ES-I3 (cell line): Measurements from ENCODE around the gene MTCH1.
"Not testable (repeated sequence)": the region's sequence is repeated elsewhere in the genome, so short reads cannot be mapped to it uniquely, and the experiment has no call there.

ENCODE experiments used
- H3K36me3 ChIP-seq: 2 replicates; pipeline ENCODE4 v1.6.1; 2013; ENCODE audit warnings: mild to moderate bottlenecking, low read length, control low read depth, moderate library complexity; ENCODE audit not compliant: insufficient read depth
- H3K4me1 ChIP-seq: 2 replicates; pipeline ENCODE4 v1.6.1; 2013; ENCODE audit warnings: mild to moderate bottlenecking, control low read depth, low read length; ENCODE audit not compliant: insufficient read depth
- H3K9ac ChIP-seq: 2 replicates; pipeline ENCODE4 v1.6.1; 2013; ENCODE audit warnings: low read depth, mild to moderate bottlenecking, low read length, moderate library complexity
- H3K9me3 ChIP-seq: 2 replicates; pipeline ENCODE4 v1.6.1; 2013; ENCODE audit warnings: mild to moderate bottlenecking, low read length, moderate library complexity; ENCODE audit not compliant: control insufficient read depth, insufficient read depth

The MTCH1 gene

DNA sequence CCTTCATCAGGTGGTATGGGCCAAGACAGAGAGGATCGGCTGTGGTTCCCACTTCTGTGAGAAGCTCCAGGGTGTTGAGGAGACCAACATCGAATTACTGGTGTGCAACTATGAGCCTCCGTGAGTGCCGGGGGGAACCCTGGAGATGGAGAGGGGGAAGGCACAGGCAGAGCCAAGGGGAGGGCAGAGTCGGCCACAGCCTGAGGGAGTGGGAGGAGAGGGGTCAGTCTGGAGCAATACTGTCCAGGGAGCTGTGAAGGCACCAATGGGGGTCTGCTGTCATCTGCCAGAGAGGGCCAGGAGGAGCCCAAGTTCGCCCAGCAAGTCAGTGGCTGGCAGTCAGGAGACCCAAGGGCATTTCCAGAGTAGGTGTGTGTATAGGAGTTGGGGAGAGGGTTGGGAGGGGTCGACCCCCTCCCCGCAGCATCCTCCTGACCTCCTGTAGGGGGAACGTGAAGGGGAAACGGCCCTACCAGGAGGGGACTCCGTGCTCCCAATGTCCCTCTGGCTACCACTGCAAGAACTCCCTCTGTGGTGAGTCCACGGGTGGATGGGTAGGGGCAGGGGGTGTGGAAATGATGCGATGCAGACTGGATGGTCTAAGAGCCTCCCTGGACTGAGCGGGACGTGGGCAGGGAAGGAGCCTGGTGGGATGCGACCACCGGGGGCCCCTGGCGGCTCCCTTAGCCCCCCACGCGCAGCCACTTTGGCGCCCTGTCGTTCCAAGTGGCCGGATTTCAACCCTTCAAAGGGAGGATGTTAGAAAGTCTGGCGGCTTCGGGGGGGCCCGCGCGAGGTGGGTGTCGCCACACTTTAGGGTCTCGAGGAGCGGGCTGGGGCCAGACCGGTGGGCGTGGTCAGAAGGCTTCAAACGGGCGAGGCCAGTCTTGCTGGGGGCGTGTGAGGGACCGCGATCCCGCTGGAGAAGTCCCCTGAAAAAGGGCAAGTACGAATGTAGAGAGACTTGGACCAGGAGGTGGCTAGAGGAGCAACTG is 24.3 kb downstream of the MTCH1 start:
- Histone ChIP-seq H3K9ac (no peak overlapping the region), H3K9me3 (no peaks in the 10 kb centered on the region), H3K36me3 (no peaks in the 10 kb centered on the region), H3K4me1 (peaks cover 15% of the 10 kb centered on the region)

DNA sequence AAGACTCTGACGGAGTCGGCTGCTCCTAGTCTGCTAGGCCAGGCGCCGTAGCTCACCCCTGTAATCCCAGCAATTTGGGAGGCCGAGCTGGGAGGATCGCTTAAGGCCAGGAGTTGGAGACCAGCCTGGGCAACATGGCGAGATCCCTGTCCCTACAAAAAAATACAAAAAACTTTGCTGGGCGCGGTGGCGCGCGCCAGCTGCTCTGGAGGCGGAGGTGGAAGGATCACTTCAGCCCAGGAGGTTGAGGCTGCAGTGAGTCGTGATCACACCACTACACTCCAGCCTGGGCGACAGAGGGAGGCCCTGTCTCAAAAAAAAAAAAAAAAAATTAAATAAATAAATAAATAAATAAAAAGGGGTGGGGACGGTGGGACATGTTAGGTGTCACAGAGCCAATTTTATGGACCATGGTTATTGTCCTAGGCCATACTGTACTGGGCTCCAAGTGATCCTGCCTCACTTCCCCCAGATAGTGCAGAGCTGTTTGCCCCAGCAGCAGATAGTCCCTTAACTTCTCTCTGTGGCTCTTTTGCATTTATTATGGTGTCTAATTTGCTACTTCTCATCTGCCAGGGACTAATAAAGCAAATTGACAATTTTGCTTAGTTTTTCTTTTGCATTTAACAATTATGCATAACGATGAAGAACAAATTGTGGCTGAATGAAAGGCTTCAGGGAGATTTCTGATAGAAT is 26.3 kb downstream of the MTCH1 start:
- Histone ChIP-seq H3K36me3 (no peaks in the 10 kb centered on the region), H3K9ac (no peak overlapping the region), H3K9me3 (no peaks in the 10 kb centered on the region), H3K4me1 (peaks cover 15% of the 10 kb centered on the region)

DNA sequence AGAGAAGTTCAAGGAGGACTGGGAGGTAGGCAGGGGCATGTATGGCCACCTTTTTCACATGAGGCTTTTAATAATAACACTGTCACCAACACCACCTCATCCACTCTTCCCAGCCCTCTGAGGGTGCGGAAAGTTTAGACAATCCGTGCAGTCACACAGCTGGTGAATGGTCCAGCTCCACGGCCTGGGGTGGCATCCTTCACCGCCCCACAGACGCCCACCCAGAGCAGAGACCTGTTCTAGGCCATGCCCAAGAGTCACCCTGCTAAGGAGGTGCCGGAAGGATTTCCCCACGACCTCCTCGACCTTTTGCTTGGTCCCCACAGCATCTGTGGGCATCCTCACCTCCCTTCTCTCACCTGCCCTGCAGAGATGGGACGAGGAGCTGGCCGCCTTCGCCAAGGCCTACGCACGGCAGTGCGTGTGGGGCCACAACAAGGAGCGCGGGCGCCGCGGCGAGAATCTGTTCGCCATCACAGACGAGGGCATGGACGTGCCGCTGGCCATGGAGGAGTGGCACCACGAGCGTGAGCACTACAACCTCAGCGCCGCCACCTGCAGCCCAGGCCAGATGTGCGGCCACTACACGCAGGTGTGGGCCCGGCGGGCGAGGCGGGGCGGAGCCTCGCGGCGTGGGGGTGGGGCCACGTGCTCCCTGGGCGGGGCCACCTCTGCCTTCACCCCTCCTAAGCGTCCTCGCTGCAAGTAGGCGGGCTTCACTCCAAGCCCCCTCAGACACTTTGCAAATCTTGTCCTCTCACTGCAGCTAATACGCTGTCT is 27.0 kb downstream of the MTCH1 start:
- Histone ChIP-seq H3K36me3 (no peaks in the 10 kb centered on the region), H3K9ac (no peak overlapping the region), H3K9me3 (no peaks in the 10 kb centered on the region), H3K4me1 (peaks cover 10% of the 10 kb centered on the region)

DNA sequence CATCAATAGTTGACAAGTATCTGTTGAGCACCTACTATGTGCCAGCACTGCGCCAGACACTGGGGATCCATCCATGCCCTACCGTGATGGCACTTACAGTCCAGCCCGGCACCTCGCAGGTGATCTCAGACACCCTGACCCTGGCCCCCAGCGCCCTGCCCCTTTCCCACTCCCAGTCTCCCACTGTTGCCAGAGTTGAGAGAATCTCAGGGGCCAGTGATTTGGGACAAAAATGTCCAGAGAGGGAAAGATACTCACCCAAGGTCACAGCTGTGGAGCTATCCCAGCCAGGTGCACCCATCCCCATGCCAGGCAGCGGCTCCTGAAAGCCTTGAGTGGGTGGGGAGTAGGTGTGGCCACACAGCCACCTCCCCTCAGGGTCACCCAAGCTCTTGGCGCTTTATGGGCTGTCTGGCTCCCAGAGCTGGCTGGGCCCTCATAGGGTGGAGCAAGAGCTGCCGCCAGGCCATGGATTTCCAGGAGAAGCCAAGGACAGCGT is 28.2 kb downstream of the MTCH1 start:
- H3K9me3 ChIP-seq, result no peaks in the 10 kb centered on the region
- H3K4me1 ChIP-seq, result peaks cover 8% of the 10 kb centered on the region
- H3K36me3 ChIP-seq, result no peaks in the 10 kb centered on the region
- H3K9ac ChIP-seq, result no peak overlapping the region

DNA sequence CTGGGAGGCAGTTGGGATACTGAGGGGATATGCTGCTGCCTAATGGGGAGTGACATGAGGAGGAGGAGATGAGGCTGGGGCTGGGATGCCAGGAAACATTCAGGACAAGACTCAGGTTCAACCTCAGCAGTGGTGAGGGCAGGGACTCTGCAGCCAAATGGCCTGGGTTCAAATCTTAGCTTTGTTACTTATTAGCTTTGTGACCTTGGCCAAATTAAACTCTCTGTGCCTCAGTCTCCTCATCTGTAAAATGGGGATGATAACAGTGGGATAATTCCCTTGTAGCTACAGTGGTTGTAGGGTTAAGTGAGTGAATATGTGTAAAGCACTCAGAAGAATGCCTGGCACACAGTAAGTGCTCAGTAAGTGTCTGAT is 29.6 kb downstream of the MTCH1 start:
- Histone ChIP-seq H3K4me1 (peaks cover 8% of the 10 kb centered on the region), H3K36me3 (no peaks in the 10 kb centered on the region), H3K9me3 (no peaks in the 10 kb centered on the region), H3K9ac (no peak overlapping the region)

DNA sequence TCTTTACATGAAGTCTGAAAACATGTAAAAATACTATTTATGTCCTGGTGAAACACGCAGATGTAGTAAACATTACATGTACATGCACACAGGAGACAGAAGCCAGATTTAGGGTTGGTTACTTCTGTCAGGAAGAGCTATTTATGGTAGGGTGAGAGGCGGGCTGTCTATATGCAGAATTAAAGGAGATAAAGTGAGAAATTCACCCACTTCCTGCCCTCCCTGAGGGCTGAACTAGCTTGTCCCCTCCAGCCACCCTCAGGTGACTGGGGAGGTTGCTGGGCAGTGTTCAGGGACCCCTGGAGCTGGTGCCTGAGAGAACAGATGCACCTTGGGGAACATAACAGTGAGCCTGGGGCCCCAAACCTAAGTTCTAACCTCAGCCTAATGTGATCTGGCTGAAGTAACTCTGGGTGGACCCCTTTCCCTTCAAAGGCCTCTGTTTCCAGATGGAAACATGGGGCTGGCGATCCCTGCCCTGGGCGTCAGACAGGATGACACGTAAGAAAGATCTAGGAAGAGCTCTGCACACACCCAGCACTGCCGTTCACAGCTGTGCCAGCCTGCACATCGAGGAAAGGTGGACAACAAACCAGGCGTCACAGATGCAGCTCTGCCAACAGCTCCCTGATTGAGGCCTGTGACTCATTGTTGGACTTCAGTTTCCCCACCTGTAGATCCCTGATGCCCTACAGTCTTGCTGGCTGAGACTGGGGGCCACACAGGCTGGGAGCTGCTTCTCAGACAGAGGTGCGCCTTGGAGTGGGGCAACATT is 30.1 kb downstream of the MTCH1 start:
- H3K4me1 ChIP-seq, result peaks cover 8% of the 10 kb centered on the region
- H3K36me3 ChIP-seq, result no peaks in the 10 kb centered on the region
- no peak overlapping the region for H3K9ac ChIP-seq
- H3K9me3 ChIP-seq, result no peaks in the 10 kb centered on the region

DNA sequence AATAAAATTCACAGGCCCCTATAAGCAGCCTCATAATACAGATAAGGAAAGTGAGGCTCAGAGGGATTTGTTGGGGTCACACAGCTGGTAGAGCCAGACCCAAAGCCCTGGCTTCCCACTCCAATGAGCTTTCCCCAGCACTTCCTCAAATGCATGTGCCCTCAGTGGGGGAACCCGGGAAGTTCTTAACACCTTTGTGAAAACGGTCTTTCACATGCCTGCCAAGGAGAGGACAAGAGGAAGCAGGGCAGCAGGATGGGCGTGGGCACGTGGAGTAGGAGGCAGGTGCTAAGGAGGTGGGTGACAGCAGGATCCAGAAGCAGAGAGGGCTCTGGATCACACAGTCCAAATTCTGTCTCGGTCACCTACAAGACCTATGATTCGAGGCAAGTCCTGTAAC is 30.9 kb downstream of the MTCH1 start:
- H3K9me3 ChIP-seq, result no peaks in the 10 kb centered on the region
- H3K36me3 ChIP-seq, result no peaks in the 10 kb centered on the region
- H3K4me1 ChIP-seq, result peaks cover 6% of the 10 kb centered on the region
- no peak overlapping the region for H3K9ac ChIP-seq

DNA sequence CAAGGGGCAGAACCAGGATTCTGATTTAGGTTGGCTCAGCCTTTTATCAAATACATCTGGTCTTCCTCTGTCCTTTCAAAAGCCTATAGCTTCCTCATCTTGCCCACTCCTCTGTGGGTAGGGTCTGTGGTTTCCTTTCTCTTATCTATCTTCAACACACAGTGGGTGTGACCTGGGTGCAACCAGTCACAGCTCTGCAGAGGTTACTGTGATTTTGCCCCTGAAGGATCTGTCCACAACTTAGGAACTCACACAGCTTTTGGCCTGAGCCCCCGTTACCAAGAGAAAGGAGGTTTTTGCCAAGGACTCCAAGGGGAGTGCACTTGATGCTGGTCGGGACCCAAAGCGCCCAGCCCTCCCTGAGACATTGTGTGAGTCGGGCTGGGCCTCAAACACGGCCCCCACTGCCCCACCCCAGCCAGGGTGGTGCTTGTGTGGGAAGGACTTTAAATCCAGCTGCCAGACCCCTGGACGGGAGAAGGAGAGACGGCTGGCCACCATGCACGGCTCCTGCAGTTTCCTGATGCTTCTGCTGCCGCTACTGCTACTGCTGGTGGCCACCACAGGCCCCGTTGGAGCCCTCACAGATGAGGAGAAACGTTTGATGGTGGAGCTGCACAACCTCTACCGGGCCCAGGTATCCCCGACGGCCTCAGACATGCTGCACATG is 31.6 kb downstream of the MTCH1 start, which contains the start of gene PI16:
Gene PI16 (plus strand): TSS at position 477 of the 670 bp plus-strand sequence. CDS start 23 bp downstream, at position 500.
- Histone ChIP-seq H3K9ac (no peak within 1 kb of the TSS), H3K9me3 (no peaks in the 10 kb centered on the region), H3K36me3 (no peaks in the 10 kb centered on the region), H3K4me1 (peaks cover 14% of the 10 kb centered on the region)

DNA sequence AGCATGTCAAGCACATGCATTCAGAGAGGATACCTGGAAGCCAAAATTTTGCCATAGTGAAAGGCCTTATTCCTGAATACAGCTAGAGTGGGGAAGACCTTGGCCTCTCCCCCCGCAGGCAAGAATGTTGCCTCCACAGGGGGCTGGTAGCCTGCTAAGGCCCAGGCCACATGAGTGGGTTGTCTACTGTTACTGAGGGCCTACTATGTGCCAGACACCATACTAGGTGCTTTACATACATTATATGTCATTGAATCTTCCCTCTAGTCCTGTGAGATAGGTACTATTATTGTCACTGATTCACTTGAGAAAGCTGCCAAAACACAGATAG is 32.1 kb downstream of the MTCH1 start:
- H3K9me3 ChIP-seq, result no peaks in the 10 kb centered on the region
- peaks cover 15% of the 10 kb centered on the region for H3K4me1 ChIP-seq
- H3K36me3 ChIP-seq, result no peaks in the 10 kb centered on the region
- H3K9ac ChIP-seq, result no peak overlapping the region

DNA sequence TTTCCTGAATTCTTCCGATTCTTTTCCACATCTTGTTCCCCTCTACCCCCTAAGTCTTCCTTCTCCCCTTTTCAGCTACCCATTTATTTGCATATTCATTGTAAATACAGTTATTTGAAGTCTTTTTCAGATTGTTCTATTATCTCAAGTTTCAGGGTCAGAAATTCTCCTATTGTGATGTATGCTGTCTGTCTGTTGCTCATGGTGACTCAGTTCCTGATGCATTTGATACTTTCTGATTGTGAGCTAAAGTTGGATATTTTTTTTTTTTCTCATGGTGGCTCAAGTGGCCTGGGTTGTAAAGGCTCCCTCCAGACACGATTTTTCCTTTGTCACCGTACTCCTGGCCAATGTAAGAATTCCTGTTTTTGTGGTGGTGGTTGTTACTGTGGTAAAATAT is 36.4 kb downstream of the MTCH1 start:
- Histone ChIP-seq H3K36me3 (no peaks in the 10 kb centered on the region), H3K9ac (no peak overlapping the region), H3K4me1 (peaks cover 15% of the 10 kb centered on the region), H3K9me3 (no peaks in the 10 kb centered on the region)

DNA sequence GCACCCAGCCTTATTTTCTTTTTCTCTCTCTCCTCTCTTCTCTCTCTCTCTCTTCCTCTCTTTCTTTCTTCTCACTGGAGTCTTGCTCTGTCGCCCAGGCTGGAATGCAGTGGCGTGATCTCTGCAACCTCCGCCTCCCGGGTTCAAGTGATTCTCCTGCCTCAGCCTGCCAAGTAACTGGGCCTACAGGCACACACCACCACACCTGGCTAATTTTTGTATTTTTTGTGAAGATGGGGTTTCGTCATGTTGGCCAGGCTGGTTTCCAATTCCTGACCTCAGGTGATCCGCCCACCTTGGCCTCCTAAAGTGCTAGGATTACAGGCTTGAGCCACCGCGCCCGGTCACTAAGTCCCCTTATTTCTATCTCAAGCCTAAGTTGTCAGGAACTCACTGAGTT is 36.9 kb downstream of the MTCH1 start:
- H3K9me3 ChIP-seq, H3K36me3 ChIP-seq, H3K9ac ChIP-seq: not testable (repeated sequence)
- H3K4me1 ChIP-seq, result peaks cover 15% of the 10 kb centered on the region

DNA sequence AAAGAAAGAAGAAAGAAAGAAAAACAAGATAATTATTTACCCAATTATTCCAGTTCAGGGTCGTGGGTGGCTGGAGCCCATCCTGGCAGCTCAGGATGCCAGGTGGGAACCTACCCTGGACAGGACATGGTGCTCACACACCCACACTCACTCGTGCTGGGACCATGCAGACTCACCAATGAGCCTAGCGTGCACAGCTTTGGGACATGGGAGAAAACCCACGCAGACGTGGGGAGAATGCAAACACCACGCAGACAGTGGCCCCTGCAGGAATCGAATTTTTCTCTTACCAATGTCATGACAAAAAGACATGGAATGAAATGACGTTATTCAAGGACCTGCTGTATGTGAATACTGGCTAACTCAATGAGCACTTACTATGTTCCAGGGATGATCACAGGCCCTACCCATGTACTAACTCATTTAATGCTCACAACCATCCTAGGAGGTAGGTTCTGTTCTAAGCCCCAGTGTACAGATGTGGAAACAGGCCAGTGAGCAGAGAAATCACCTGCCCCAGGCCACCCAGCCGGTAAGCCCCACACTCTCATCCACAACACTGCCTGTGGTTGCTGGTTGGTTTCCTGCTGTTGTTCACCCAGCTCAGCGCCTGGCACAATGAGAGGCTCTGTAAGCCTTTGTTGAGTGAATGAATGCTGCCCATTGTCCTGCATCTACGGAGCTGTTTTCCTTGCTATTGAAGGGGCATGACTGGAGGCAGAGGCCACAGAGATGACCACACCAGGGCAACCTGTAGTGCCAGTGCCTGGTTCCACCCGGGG is 38.2 kb downstream of the MTCH1 start:
- Histone ChIP-seq H3K36me3 (no peaks in the 10 kb centered on the region), H3K9ac (no peak overlapping the region), H3K9me3 (no peaks in the 10 kb centered on the region), H3K4me1 (peaks cover 11% of the 10 kb centered on the region)

DNA sequence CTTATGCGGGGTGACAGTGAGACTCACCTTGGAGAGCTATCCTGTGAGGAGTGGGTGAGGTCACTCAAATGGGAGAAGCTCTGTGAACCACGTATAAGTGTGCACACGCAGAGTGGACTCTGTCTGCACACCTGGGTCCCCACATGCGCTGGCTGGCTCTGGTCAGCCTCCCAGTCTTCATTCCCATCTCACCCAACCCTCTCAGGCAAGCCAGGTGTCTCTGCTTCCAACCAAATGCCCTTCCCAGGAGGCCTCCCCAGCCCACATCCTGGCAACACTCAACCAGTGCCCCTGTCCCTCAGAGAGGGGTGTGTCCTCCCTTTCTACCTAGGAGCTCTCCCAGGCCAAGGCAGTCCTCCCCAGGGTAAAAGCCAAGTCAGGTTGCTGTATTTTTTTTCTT is 39.5 kb downstream of the MTCH1 start:
- no peak overlapping the region for H3K9ac ChIP-seq
- H3K36me3 ChIP-seq, result no peaks in the 10 kb centered on the region
- peaks cover 11% of the 10 kb centered on the region for H3K4me1 ChIP-seq

More for the DNA sequence above, 39.5 kb downstream of the MTCH1 start:
- no peaks in the 10 kb centered on the region for H3K9me3 ChIP-seq
